HepG2 (cell line): ENCODE measurements around the gene NDUFAF8. TPM values are rescaled to one million over a fixed set of nuclear protein-coding genes. Genes with fewer than 3 reads are reported as not detected.

Experiments
- GLI4 ChIP-seq: sonication (generic); formaldehyde crosslinking; IDR thresholded peaks from 2 replicates; pipeline ENCODE4 v1.5.1; 2020; ENCODE audit warnings: missing genetic modification reagents, mild to moderate bottlenecking, moderate library complexity, borderline replicate concordance
- HNF4A ChIP-seq: sonication (generic); formaldehyde crosslinking; IDR thresholded peaks from 2 replicates; pipeline ENCODE4 v1.4.0; 2020; ENCODE audit warnings: missing genetic modification reagents
- IKZF5 ChIP-seq: IDR thresholded peaks from 2 replicates; pipeline ENCODE4 v1.6.1; 2018; ENCODE audit warnings: missing genetic modification reagents, mild to moderate bottlenecking, missing compliant biosample characterization
- KDM5A ChIP-seq: fragments of 200-600 bp; sonication (generic); IDR thresholded peaks from 2 replicates; pipeline ENCODE4 v1.7.0; 2018; ENCODE audit warnings: antibody characterized with exemption, mild to moderate bottlenecking, low read length, borderline replicate concordance
- MXD1 ChIP-seq: sonication (generic); formaldehyde crosslinking; IDR thresholded peaks from 2 replicates; pipeline ENCODE4 v1.4.0; 2020; ENCODE audit warnings: mild to moderate bottlenecking, missing genetic modification reagents
- PHF5A ChIP-seq: IDR thresholded peaks from one replicate; pipeline ENCODE4 v1.6.1; 2018; ENCODE audit warnings: low read depth, missing genetic modification reagents; ENCODE audit not compliant: unreplicated experiment
- POLR2AphosphoS5 ChIP-seq: IDR thresholded peaks from 2 replicates; pipeline ENCODE4 v1.6.1; 2012; ENCODE audit warnings: low read depth, low read length
- RBM22 ChIP-seq: fragments of 200-400 bp; formaldehyde crosslinking; optimal IDR thresholded peaks from 2 replicates; pipeline ENCODE3; 2017; ENCODE audit warnings: mild to moderate bottlenecking, low read length, moderate library complexity
- YEATS2 ChIP-seq: sonication (generic); formaldehyde crosslinking; IDR thresholded peaks from 2 replicates; pipeline ENCODE4 v1.4.0; 2020; ENCODE audit warnings: missing genetic modification reagents, borderline replicate concordance
- YY1 ChIP-seq: IDR thresholded peaks from 2 replicates; pipeline ENCODE4 v1.6.1; 2011; ENCODE audit warnings: low read length, low read depth, moderate library complexity, mild to moderate bottlenecking; ENCODE audit not compliant: insufficient read depth, insufficient replicate concordance
- ZBTB40 ChIP-seq, 2 experiments: fragments of 450-650 bp in 1 of 2; sonication (generic) in 1 of 2; formaldehyde crosslinking in 1 of 2; IDR thresholded peaks; 2 replicates each; pipeline versions ENCODE4 v1.6.1 to v1.8.0; 2016 to 2022; ENCODE audit warnings: antibody characterized with exemption in 1 of 2, mild to moderate bottlenecking in 1 of 2, missing genetic modification reagents in 1 of 2
- ZNF281 ChIP-seq: sonication (generic); formaldehyde crosslinking; IDR thresholded peaks from 2 replicates; pipeline ENCODE4 v1.4.0; 2020; ENCODE audit warnings: missing genetic modification reagents, borderline replicate concordance
- ZNF296 ChIP-seq: sonication (generic); formaldehyde crosslinking; conservative IDR thresholded peaks from 2 replicates; pipeline ENCODE4 v1.5.0; 2020; ENCODE audit warnings: mild to moderate bottlenecking, missing genetic modification reagents
- ZNF605 ChIP-seq: sonication (generic); formaldehyde crosslinking; IDR thresholded peaks from 2 replicates; pipeline ENCODE4 v1.8.0; 2022; ENCODE audit warnings: mild to moderate bottlenecking, missing genetic modification reagents
- polyA plus RNA-seq, 8 experiments: library from polyadenylated mRNA; depleted of rRNA in 3 of 8; stranded (reverse) in 7 of 8; unstranded in 1 of 8; fragments of >200 nt; fragmentation: Illumina TruSeq in 4 of 8; extraction: Trizol in 4 of 8; gene quantifications; 2 replicates each; pipeline versions ENCODE4 v1.2.1 to v1.2.3, GENCODE V29; 2011 to 2016; ENCODE audit warnings: low read depth in 4 of 8, missing spikeins in 1 of 8, mixed read lengths in 1 of 8; ENCODE audit not compliant: insufficient read depth in 1 of 8
- total RNA-seq, 5 experiments: library from RNA; depleted of rRNA; stranded (reverse); fragments of >200 nt; fragmentation: Illumina TruSeq; extraction: Trizol; gene quantifications; 2 replicates each; pipeline ENCODE4 v1.2.3, GENCODE V29; 2016; ENCODE audit warnings: low read depth in 1 of 5

Gene NDUFAF8
- total and polyA plus RNA-seq, 2 of the 13 experiments (the other 11 are each of a cell fraction or from before 2014, with no cell fraction given) = 75.6 to 233 TPM

GRCh38 chr17:81238815-81239713, at the start of gene NDUFAF8, which contains the start of gene TEPSIN (continued):
- TF ChIP-seq IKZF5 (CRISPR knock-in tag) (peak; percentile 74), YY1 (peak; percentile 98), PHF5A (CRISPR knock-in tag) (no peak), ZNF605 (CRISPR knock-in tag) (peak; percentile 7; the same call in 1 of the 2 replicates), GLI4 (CRISPR knock-in tag) (peak; percentile 83; the same call in 1 of the 2 replicates), ZNF296 (CRISPR knock-in tag) (no peak), RBM22 (peak; percentile 40), HNF4A (CRISPR knock-in tag) (no peak), POLR2AphosphoS5 (peak; percentile 63), ZNF281 (no peak; the same call in none of the 2 replicates), ZBTB40 (IDR thresholded peaks at IDR 0.05) (no peak), ZBTB40 (CRISPR knock-in tag; IDR thresholded peaks at IDR 0.05) (0 out of 2 replicates have a peak, but pooled peaks have one; percentile 31), YEATS2 (CRISPR knock-in tag) (no peak), MXD1 (peak; percentile 62), KDM5A (peak; percentile 90)
